Testis (tissue), 3 donors: Measurements from ENCODE around the gene ENTPD5. TPM values are rescaled to one million over a fixed set of nuclear protein-coding genes. Genes with fewer than 3 reads are reported as not detected.

Source experiments
- DNase-seq: peaks from one replicate; pipeline ENCODE4 v3.0.0-alpha.2; 2019
- H3K27ac ChIP-seq, 2 donors: fragments of 200-600 bp; sonication (generic); one replicate each; pipeline ENCODE4 v1.5.1; 2019
- H3K27me3 ChIP-seq: fragments of 200-600 bp; sonication (generic); one replicate; pipeline ENCODE4 v1.5.1; 2019
- H3K36me3 ChIP-seq: fragments of 200-600 bp; sonication (generic); one replicate; pipeline ENCODE4 v1.5.1; 2017; ENCODE audit warnings: low read depth; ENCODE audit errors: missing control alignments
- H3K4me1 ChIP-seq: fragments of 200-600 bp; sonication (generic); one replicate; pipeline ENCODE4 v1.5.1; 2019
- H3K4me3 ChIP-seq, 2 donors: fragments of 200-600 bp; sonication (generic); one replicate each; pipeline ENCODE4 v1.5.1; 2017 to 2019
- H3K9me3 ChIP-seq: fragments of 200-600 bp; sonication (generic); one replicate; pipeline ENCODE4 v1.5.1; 2017
- POLR2A ChIP-seq: fragments of 450-650 bp; IDR thresholded peaks from one replicate; pipeline ENCODE4 v1.6.1; 2017; ENCODE audit warnings: antibody characterized with exemption, mild to moderate bottlenecking, moderate library complexity
- WGBS, 2 donors: methylation state at CpG; one replicate each; pipeline ENCODE4 v1.1.5; 2018; 5-methylcytosine and 5-hydroxymethylcytosine counted together
- intact Hi-C: fragments of 100-400 bp; cut with DNase I; formaldehyde crosslinking; loops from one replicate; pipeline ENCODE4 v1.15.1; 2023; ENCODE audit warnings: low total_unique reads
- polyA plus RNA-seq: library from polyadenylated mRNA; stranded (reverse); fragments of 350-450 nt; fragmentation: Illumina TruSeq; extraction: RNeasy Lipid Tissue Mini Kit (QIAGEN cat#74804); gene quantifications from one replicate; pipeline ENCODE4 v1.2.3, GENCODE V29; 2014; ENCODE audit warnings: low read depth, low replicate concordance; ENCODE audit not compliant: insufficient read depth
- total RNA-seq, 2 donors: library from RNA; depleted of rRNA; stranded (reverse); fragments of >200 nt; gene quantifications; one replicate each; pipeline ENCODE4 v1.2.3, GENCODE V29; 2016
- TF ChIP-seq, protein P1 (sequence below), 3 experiments: fragments of 450-650 bp in 2 of 3; fragments of 200-600 bp in 1 of 3; sonication (generic) in 1 of 3; IDR thresholded peaks; one replicate each; pipeline ENCODE4 v1.5.1; 2016 to 2019; ENCODE audit warnings: antibody characterized with exemption in 3 of 3, mild to moderate bottlenecking in 2 of 3, moderate library complexity in 1 of 3

Gene ENTPD5
- total and polyA plus RNA-seq, 3 donors from 2014 or later = 12.9 to 39.5 (median 20.3) TPM

DNA sequence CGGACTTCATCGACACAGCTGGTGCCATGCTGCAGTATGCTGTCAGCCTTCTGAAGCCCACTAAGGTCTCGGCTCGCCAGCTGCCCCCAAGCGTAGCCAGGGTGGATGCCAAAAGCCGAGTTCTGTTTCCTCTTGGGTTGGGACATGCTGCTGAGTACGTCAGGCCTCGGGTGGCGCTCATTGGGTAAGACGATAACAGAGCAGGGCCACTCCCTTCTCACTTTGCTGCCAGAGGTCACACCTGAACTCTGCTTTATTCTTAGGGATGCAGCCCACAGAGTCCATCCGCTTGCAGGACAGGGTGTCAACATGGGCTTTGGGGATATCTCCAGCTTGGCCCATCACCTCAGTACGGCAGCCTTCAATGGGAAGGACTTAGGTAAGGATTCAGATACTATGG is 57.9 kb downstream of the ENTPD5 start:
- TF ChIP-seq POLR2A = no peak
- TF ChIP-seq, protein P1, sequence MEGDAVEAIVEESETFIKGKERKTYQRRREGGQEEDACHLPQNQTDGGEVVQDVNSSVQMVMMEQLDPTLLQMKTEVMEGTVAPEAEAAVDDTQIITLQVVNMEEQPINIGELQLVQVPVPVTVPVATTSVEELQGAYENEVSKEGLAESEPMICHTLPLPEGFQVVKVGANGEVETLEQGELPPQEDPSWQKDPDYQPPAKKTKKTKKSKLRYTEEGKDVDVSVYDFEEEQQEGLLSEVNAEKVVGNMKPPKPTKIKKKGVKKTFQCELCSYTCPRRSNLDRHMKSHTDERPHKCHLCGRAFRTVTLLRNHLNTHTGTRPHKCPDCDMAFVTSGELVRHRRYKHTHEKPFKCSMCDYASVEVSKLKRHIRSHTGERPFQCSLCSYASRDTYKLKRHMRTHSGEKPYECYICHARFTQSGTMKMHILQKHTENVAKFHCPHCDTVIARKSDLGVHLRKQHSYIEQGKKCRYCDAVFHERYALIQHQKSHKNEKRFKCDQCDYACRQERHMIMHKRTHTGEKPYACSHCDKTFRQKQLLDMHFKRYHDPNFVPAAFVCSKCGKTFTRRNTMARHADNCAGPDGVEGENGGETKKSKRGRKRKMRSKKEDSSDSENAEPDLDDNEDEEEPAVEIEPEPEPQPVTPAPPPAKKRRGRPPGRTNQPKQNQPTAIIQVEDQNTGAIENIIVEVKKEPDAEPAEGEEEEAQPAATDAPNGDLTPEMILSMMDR (IDR thresholded peaks at IDR 0.05) = no peak
- intact Hi-C loops = no loop called here
- H3K27me3 ChIP-seq = no peaks in the 10 kb centered on the region
- H3K36me3 ChIP-seq = no peaks in the 10 kb centered on the region
- H3K9me3 ChIP-seq = no peaks in the 10 kb centered on the region
- no peaks in the 10 kb centered on the region for H3K4me1 ChIP-seq
- DNase-seq = no peak
- no peak overlapping the region for H3K4me3 ChIP-seq
- WGBS, 2 donors = 91 to 92% methylated on average over 9 to 12 of the region's 12 CpGs
- no peak overlapping the region for H3K27ac ChIP-seq

DNA sequence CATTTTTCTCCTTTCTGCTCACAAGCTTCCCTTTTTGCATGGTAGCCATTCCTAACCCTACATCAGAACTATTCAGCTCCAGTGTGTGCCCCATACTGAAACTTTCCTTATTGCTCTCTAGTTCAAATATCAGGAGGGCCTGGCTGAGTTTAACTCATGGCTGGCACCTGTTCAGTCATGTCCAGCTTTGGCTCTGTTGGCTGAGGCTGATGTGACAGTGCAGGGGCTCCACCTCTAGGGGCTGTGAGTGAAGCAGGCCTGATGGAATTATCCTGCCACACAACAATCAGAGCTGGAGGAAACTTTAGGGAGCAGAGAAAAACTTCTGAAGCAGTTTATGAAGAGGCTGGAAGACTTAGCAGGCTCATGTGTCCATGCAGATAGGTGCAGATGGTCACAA is 60.5 kb downstream of the ENTPD5 start:
- Histone ChIP-seq H3K9me3 (no peaks in the 10 kb centered on the region), H3K27me3 (no peaks in the 10 kb centered on the region), H3K27ac (no peak overlapping the region), H3K4me3 (no peak overlapping the region), H3K36me3 (no peaks in the 10 kb centered on the region), H3K4me1 (no peaks in the 10 kb centered on the region)
- TF ChIP-seq POLR2A = no peak
- TF ChIP-seq, protein P1 (IDR thresholded peaks at IDR 0.05) = no peak
- no peak for DNase-seq
- intact Hi-C loops = no loop called here

DNA sequence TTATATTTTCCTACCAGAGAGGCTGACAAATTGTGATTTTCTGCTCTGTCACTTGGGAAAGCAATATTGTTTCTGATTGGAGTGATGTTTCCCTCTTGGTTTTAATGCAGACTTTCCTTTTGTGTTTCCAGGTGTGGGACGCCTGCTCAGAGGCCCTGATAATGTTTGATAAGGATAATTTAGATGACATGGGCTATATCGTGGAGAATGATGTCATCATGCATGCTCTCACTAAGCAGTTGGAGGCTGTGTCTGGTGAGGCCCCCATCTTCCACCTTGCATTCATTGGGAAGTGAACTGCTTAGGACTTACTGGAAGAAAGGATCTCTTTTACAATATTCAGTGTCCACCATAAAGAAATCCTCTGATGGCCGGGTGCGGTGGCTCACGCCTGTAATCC is 63.4 kb downstream of the ENTPD5 start:
- no peak overlapping the region for H3K27ac ChIP-seq
- 84 to 88% methylated on average over 5 of the region's 5 CpGs for WGBS, 2 donors
- TF ChIP-seq, protein P1 (IDR thresholded peaks at IDR 0.05) = no peak
- TF ChIP-seq POLR2A = no peak
- no peak overlapping the region for H3K4me3 ChIP-seq
- no peaks in the 10 kb centered on the region for H3K4me1 ChIP-seq
- H3K27me3 ChIP-seq = no peaks in the 10 kb centered on the region
- no peak for DNase-seq
- H3K36me3 ChIP-seq = no peaks in the 10 kb centered on the region
- H3K9me3 ChIP-seq = no peaks in the 10 kb centered on the region
- intact Hi-C loops = no loop called here

DNA sequence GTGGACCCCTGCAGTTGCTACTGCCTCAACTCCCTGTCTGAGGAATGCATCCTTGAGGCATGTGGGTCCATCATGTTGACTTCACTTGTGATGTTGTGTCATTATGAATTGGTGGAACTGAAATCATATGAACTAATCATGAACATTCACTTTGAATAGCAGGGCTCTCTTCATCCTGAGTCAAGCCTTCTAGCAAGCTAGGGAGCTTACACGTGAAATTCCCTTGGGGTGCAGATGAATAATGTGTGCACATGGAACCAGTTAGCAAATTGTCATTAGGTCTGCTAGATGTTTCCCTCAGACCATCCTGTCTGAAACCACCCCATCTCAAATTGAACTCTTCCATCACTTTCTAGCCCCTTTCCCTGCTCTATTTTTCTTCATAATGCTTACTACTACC is 65.4 kb downstream of the ENTPD5 start:
- Histone ChIP-seq H3K9me3 (no peaks in the 10 kb centered on the region), H3K27me3 (no peaks in the 10 kb centered on the region), H3K27ac (no peak overlapping the region), H3K4me1 (no peaks in the 10 kb centered on the region), H3K4me3 (no peak overlapping the region), H3K36me3 (no peaks in the 10 kb centered on the region)
- 68 to 79% methylated on average over 1 of the region's 1 CpG for WGBS, 2 donors
- DNase-seq = no peak
- intact Hi-C loops = no loop called here
- TF ChIP-seq, protein P1 (IDR thresholded peaks at IDR 0.05) = no peak
- no peak for TF ChIP-seq POLR2A
